HG03039 (cell line): ENCODE results near the gene POMT2.

Experiments
- ATAC-seq: cut with Tn5 transposase; IDR thresholded peaks from one replicate; pipeline ENCODE4 v1.9.1; 2021; ENCODE audit warnings: mild to moderate bottlenecking, moderate library complexity; ENCODE audit not compliant: unreplicated experiment

Gene POMT2

GRCh38 chr14:77270361-77271112 lies 50.1 kb downstream of the POMT2 start:
- ATAC-seq = no peak

GRCh38 chr14:77268989-77269600 lies 51.6 kb downstream of the POMT2 start:
- ATAC-seq = no peak

- no peak for ATAC-seq
Measured at GRCh38 chr14:77267937-77268699, 52.6 kb downstream of the POMT2 start.

GRCh38 chr14:77266336-77266735 lies 54.3 kb downstream of the POMT2 start:
- ATAC-seq = no peak

- ATAC-seq = no peak
Measured at GRCh38 chr14:77265561-77266335, 54.9 kb downstream of the POMT2 start.

- no peak for ATAC-seq
Measured at GRCh38 chr14:77265187-77265515, 55.5 kb downstream of the POMT2 start.

GRCh38 chr14:77264466-77265186 lies 56.1 kb downstream of the POMT2 start:
- ATAC-seq = no peak

- ATAC-seq = no peak
Measured at GRCh38 chr14:77260631-77261030, 60.1 kb downstream of the POMT2 start.

GRCh38 chr14:77260199-77260598 lies 60.5 kb downstream of the POMT2 start:
- no peak for ATAC-seq

- ATAC-seq = no peak
Measured at GRCh38 chr14:77259025-77259715, 61.5 kb downstream of the POMT2 start.

- no peak for ATAC-seq
Measured at GRCh38 chr14:77258566-77258965, 62.1 kb downstream of the POMT2 start.

GRCh38 chr14:77257700-77258099 lies 63.0 kb downstream of the POMT2 start:
- no peak for ATAC-seq

GRCh38 chr14:77256694-77257093 lies 64.0 kb downstream of the POMT2 start:
- ATAC-seq = no peak

- ATAC-seq = no peak
Measured at GRCh38 chr14:77253333-77254190, 67.1 kb downstream of the POMT2 start.

- ATAC-seq = no peak
Measured at GRCh38 chr14:77251870-77252269, 68.8 kb downstream of the POMT2 start.

GRCh38 chr14:77250927-77251326 lies 69.8 kb downstream of the POMT2 start:
- no peak for ATAC-seq

GRCh38 chr14:77249286-77249685 lies 71.4 kb downstream of the POMT2 start:
- ATAC-seq = no peak

GRCh38 chr14:77248666-77249065 lies 72.0 kb downstream of the POMT2 start:
- no peak for ATAC-seq

- no peak for ATAC-seq
Measured at GRCh38 chr14:77246784-77247183, 73.9 kb downstream of the POMT2 start.
